Neural progenitor cell (in vitro differentiated cells): ENCODE results near the gene B3GLCT. TPM values are rescaled to one million over a fixed set of nuclear protein-coding genes. Genes with fewer than 3 reads are reported as not detected.

Source experiments
- DNase-seq: peaks from one replicate; pipeline ENCODE4 v3.0.0-alpha.2; 2016; ENCODE audit warnings: low spot score
- H2AFZ ChIP-seq: fragments of 200-600 bp; sonication (generic); replicated peaks from 2 replicates; pipeline ENCODE4 v1.6.1; 2016; ENCODE audit warnings: antibody characterized with exemption
- H3F3A ChIP-seq: fragments of 200-600 bp; sonication (generic); 2 replicates; pipeline ENCODE4 v1.6.1; 2016; ENCODE audit warnings: antibody characterized with exemption, low read depth
- H3K27ac ChIP-seq: fragments of 200-600 bp; sonication (generic); 2 replicates; pipeline ENCODE4 v1.5.1; 2016; ENCODE audit warnings: mild to moderate bottlenecking
- H3K27me3 ChIP-seq: fragments of 200-600 bp; sonication (generic); 2 replicates; pipeline ENCODE4 v1.6.1; 2016; ENCODE audit warnings: mild to moderate bottlenecking, moderate library complexity
- H3K36me3 ChIP-seq: fragments of 200-600 bp; sonication (generic); 2 replicates; pipeline ENCODE4 v1.5.1; 2016
- H3K4me1 ChIP-seq: fragments of 200-600 bp; sonication (generic); 2 replicates; pipeline ENCODE4 v1.6.1; 2016; ENCODE audit warnings: mixed run types
- H3K4me2 ChIP-seq: fragments of 200-600 bp; sonication (generic); 2 replicates; pipeline ENCODE4 v1.6.1; 2016
- H3K4me3 ChIP-seq: fragments of 200-600 bp; sonication (generic); 2 replicates; pipeline ENCODE4 v1.5.1; 2016
- H3K79me2 ChIP-seq: fragments of 200-600 bp; sonication (generic); 2 replicates; pipeline ENCODE4 v1.6.1; 2016; ENCODE audit warnings: low read depth
- H3K9ac ChIP-seq: fragments of 200-600 bp; sonication (generic); 2 replicates; pipeline ENCODE4 v1.6.1; 2016
- H3K9me3 ChIP-seq: fragments of 200-600 bp; sonication (generic); 2 replicates; pipeline ENCODE4 v1.5.1; 2016; ENCODE audit warnings: low read depth
- H4K20me1 ChIP-seq: fragments of 200-600 bp; sonication (generic); 2 replicates; pipeline ENCODE4 v1.6.1; 2016; ENCODE audit warnings: low read depth
- H3K27ac Mint-ChIP-seq: 3 replicates; pipeline ENCODE4 v1.8.0; 2021; ENCODE audit warnings: mixed read lengths
- H3K27me3 Mint-ChIP-seq: 2 replicates; pipeline ENCODE4 v1.8.0; 2022; ENCODE audit warnings: low read depth, mild to moderate bottlenecking, inconsistent platforms, moderate library complexity, mixed read lengths; ENCODE audit not compliant: insufficient read depth
- H3K36me3 Mint-ChIP-seq: 3 replicates; pipeline ENCODE4 v1.8.0; 2021; ENCODE audit warnings: mixed read lengths
- H3K4me1 Mint-ChIP-seq: 3 replicates; pipeline ENCODE4 v1.8.0; 2021; ENCODE audit warnings: mixed read lengths
- H3K4me3 Mint-ChIP-seq: 3 replicates; pipeline ENCODE4 v1.8.0; 2021; ENCODE audit warnings: mild to moderate bottlenecking, moderate library complexity, mixed read lengths
- H3K9me3 Mint-ChIP-seq: 3 replicates; pipeline ENCODE4 v1.8.0; 2020; ENCODE audit warnings: mixed read lengths
- EZH2 ChIP-seq: fragments of 200-600 bp; sonication (generic); IDR thresholded peaks from 2 replicates; pipeline ENCODE4 v1.6.1; 2017; ENCODE audit warnings: antibody characterized with exemption, mild to moderate bottlenecking, moderate library complexity
- EZH2phosphoT487 ChIP-seq: fragments of 200-600 bp; sonication (generic); IDR thresholded peaks from 2 replicates; pipeline ENCODE4 v1.6.1; 2017; ENCODE audit warnings: antibody characterized with exemption
- total RNA-seq: library from RNA; depleted of rRNA; stranded (reverse); fragments of >200 nt; gene quantifications from 2 replicates; pipeline ENCODE4 v1.2.3, GENCODE V29; 2015; ENCODE audit warnings: low replicate concordance
- TF ChIP-seq, protein P1 (sequence below): fragments of 200-600 bp; sonication (generic); IDR thresholded peaks from 2 replicates; pipeline ENCODE4 v1.5.1; 2017; ENCODE audit warnings: antibody characterized with exemption, mild to moderate bottlenecking

Gene B3GLCT
- total RNA-seq, 1 donor from 2014 or later = 16.9 TPM

DNA sequence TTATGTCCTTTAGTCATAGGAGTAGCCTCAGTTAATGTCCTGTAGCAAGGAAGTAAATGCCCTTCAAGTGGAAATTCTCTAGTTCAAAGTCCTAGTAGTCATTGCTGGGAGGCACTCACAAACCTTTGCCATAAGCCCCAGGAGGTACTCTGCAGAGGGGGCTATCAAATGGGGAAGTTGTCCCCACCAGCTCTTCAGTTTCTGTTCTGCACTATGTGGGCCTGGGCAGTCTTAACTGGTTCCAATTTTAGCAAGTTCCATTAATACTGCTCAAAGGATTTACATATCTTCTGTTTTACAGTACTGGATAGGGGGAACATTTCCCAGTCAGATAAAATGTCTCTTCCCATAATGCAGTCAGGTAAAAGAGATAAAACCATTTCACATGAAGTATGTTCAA is 101.3 kb downstream of the B3GLCT start:
- no peaks in the 10 kb centered on the region for H3K79me2 ChIP-seq
- Mint-ChIP-seq H3K27me3 (no peaks in the 10 kb centered on the region), H3K4me3 (no peak overlapping the region), H3K27ac (no peak overlapping the region), H3K4me1 (no peaks in the 10 kb centered on the region), H3K9me3 (peaks cover 7% of the 10 kb centered on the region), H3K36me3 (peaks cover 31% of the 10 kb centered on the region)
- no peaks in the 10 kb centered on the region for H3F3A ChIP-seq
- H3K4me3 ChIP-seq = no peak overlapping the region
- H3K4me1 ChIP-seq = no peaks in the 10 kb centered on the region
- no peak overlapping the region for H3K27ac ChIP-seq
- DNase-seq = no peak
- H4K20me1 ChIP-seq = no peaks in the 10 kb centered on the region
- H3K9me3 ChIP-seq = no peaks in the 10 kb centered on the region
- H2AFZ ChIP-seq = no peak overlapping the region
- H3K4me2 ChIP-seq = no peak overlapping the region
- no peaks in the 10 kb centered on the region for H3K27me3 ChIP-seq
- no peaks in the 10 kb centered on the region for H3K36me3 ChIP-seq
- no peak overlapping the region for H3K9ac ChIP-seq
- no peak for TF ChIP-seq EZH2phosphoT487
- no peak for TF ChIP-seq EZH2
- TF ChIP-seq, protein P1, sequence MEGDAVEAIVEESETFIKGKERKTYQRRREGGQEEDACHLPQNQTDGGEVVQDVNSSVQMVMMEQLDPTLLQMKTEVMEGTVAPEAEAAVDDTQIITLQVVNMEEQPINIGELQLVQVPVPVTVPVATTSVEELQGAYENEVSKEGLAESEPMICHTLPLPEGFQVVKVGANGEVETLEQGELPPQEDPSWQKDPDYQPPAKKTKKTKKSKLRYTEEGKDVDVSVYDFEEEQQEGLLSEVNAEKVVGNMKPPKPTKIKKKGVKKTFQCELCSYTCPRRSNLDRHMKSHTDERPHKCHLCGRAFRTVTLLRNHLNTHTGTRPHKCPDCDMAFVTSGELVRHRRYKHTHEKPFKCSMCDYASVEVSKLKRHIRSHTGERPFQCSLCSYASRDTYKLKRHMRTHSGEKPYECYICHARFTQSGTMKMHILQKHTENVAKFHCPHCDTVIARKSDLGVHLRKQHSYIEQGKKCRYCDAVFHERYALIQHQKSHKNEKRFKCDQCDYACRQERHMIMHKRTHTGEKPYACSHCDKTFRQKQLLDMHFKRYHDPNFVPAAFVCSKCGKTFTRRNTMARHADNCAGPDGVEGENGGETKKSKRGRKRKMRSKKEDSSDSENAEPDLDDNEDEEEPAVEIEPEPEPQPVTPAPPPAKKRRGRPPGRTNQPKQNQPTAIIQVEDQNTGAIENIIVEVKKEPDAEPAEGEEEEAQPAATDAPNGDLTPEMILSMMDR = no peak

DNA sequence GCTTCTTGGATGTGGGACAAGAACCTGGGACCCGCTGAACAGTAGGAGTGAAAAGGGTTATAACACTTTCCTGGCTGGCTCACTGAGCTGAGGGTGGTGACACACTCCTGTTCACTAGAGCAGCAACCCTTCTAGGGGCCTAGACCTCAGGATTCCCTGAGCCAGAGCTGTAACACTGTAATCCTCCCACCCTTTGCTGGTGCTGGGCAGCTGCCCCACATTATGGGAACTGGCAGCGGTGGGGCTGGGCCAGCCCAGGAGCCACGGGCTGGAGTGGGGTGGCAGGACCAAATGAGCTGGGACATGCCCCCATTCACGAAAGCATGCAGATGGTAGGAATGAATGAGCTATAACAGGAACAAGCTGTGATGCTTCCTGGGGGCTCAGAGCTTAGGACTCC is 110.6 kb downstream of the B3GLCT start:
- Mint-ChIP-seq H3K27me3 (peaks cover 2% of the 10 kb centered on the region), H3K4me1 (no peaks in the 10 kb centered on the region), H3K27ac (no peak overlapping the region), H3K9me3 (peaks cover 27% of the 10 kb centered on the region), H3K36me3 (peaks cover 29% of the 10 kb centered on the region), H3K4me3 (no peak overlapping the region)
- H2AFZ ChIP-seq = no peak overlapping the region
- H3K4me2 ChIP-seq = no peak overlapping the region
- no peaks in the 10 kb centered on the region for H3K4me1 ChIP-seq
- H4K20me1 ChIP-seq = no peaks in the 10 kb centered on the region
- no peak for DNase-seq
- TF ChIP-seq EZH2 (no peak), EZH2phosphoT487 (no peak)
- TF ChIP-seq, protein P1 = no peak
- H3K9me3 ChIP-seq = peaks cover 11% of the 10 kb centered on the region
- H3K79me2 ChIP-seq = no peaks in the 10 kb centered on the region
- peaks cover 4% of the 10 kb centered on the region for H3K36me3 ChIP-seq
- H3F3A ChIP-seq = no peaks in the 10 kb centered on the region
- H3K27ac ChIP-seq = no peak overlapping the region
- H3K9ac ChIP-seq = no peak overlapping the region
- no peaks in the 10 kb centered on the region for H3K27me3 ChIP-seq
- H3K4me3 ChIP-seq = no peak overlapping the region

DNA sequence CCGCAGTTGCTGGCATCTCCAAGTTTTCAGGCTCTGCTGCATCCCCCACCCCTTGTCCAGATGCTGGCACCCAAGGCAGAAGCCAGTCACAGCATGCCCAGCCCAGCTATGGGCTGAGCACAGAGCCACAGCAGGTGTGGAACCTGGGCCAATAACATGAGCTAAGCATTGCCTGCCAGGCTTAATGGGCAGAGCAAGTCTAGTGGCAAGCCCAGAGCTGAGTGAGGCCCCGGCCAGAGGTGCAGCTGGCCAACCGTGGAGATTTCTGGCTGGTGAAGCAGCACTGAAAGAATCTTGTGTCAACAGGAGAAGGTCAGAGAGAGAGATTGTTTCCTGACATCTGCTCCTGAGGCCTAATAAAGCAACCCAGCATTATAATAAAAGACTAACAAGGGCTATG is 111.0 kb downstream of the B3GLCT start:
- H3K9ac ChIP-seq = no peak overlapping the region
- no peak overlapping the region for H2AFZ ChIP-seq
- H3K9me3 Mint-ChIP-seq = peaks cover 30% of the 10 kb centered on the region
- peaks cover 12% of the 10 kb centered on the region for H3K9me3 ChIP-seq
- peaks cover 2% of the 10 kb centered on the region for H3K27me3 Mint-ChIP-seq
- H3F3A ChIP-seq = no peaks in the 10 kb centered on the region
- H3K79me2 ChIP-seq = no peaks in the 10 kb centered on the region
- no peak overlapping the region for H3K4me3 ChIP-seq
- TF ChIP-seq EZH2phosphoT487 (no peak), EZH2 (no peak)
- TF ChIP-seq, protein P1 = no peak
- no peaks in the 10 kb centered on the region for H3K4me1 Mint-ChIP-seq
- H3K36me3 ChIP-seq = peaks cover 4% of the 10 kb centered on the region
- H3K27ac Mint-ChIP-seq = no peak overlapping the region
- no peak overlapping the region for H3K4me2 ChIP-seq
- DNase-seq = no peak
- H3K4me1 ChIP-seq = no peaks in the 10 kb centered on the region
- H3K36me3 Mint-ChIP-seq = peaks cover 30% of the 10 kb centered on the region
- H4K20me1 ChIP-seq = no peaks in the 10 kb centered on the region
- H3K27ac ChIP-seq = no peak overlapping the region
- no peaks in the 10 kb centered on the region for H3K27me3 ChIP-seq
- no peak overlapping the region for H3K4me3 Mint-ChIP-seq
